ENCODE results near the gene RB1. TPM values are rescaled to one million over a fixed set of nuclear protein-coding genes. Genes with fewer than 3 reads are reported as not detected.
"Not testable (repeated sequence)": the region's sequence is repeated elsewhere in the genome, so short reads cannot be mapped to it uniquely, and the experiment has no call there.

The RB1 gene
- total and polyA plus RNA-seq, 2 donors (not counting 1 experiment from before 2014, with no cell fraction given), result 24.0 to 70.4 TPM

DNA sequence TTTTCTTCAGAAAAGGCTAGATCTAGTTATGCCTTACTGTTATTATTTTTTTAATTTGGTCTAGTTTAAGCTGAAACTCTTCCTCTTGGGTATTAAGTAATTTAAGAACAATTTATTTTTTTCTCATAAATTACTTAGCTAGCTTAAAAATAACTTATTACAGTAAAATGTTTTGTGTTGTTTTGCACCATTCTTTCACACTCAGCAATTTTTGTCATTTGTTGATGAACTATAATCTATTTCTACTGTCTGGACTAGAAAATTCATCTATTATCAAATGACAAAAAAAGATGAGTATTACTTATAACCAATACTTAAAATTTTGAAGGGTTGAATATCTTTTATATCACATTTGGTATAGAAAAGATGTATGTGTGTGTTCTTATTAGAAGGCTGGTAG lies 111.0 kb downstream of the RB1 start:
- peaks cover 18% of the 10 kb centered on the region for H3K79me2 ChIP-seq (ENCODE audit: control insufficient read depth, insufficient read depth, low read length)
- H3K4me1 ChIP-seq (ENCODE audit: control insufficient read depth in 2 of 2, insufficient read depth in 2 of 2, low read length in 2 of 2), result peaks cover 0 to 10% of the 10 kb centered on the region in 2 donors
- H3K9me3 Mint-ChIP-seq (ENCODE audit: insufficient read depth), result peaks cover 4% of the 10 kb centered on the region
- intact Hi-C loops (cut with micrococcal nuclease), result loop anchor here (5.0 kb wide), 1 partner anchor 33 kb away; no protein-coding TSS in a partner anchor
- H3K27me3 Mint-ChIP-seq, result no peaks in the 10 kb centered on the region
- H3K27ac Mint-ChIP-seq, result no peak overlapping the region
- ChIA-PET CTCF (no interaction called here), POLR2A (no interaction called here)
- H3K4me3 Mint-ChIP-seq, result no peak overlapping the region
- H3K4me1 Mint-ChIP-seq, result peaks cover 14% of the 10 kb centered on the region
- peaks cover 17% of the 10 kb centered on the region for H4K20me1 ChIP-seq (ENCODE audit: control insufficient read depth, insufficient read depth, low read length, poor library complexity, severe bottlenecking)
- DNase-seq (no peak), ATAC-seq (ENCODE audit: low read depth) (no peak)
- peaks cover 0 to 7% (median 0%) of the 10 kb centered on the region in 3 donors for H3K9me3 ChIP-seq (ENCODE audit: control extremely low read depth in 1 of 3, control insufficient read depth in 2 of 3, insufficient read depth in 1 of 3, low read length in 2 of 3)
- H2AFZ ChIP-seq (ENCODE audit: insufficient read depth, low read depth, low read length, poor library complexity, severe bottlenecking), result no peak overlapping the region
- H3K36me3 ChIP-seq (replicated peaks in 1 of 2; ENCODE audit: control extremely low read depth in 1 of 2, control insufficient read depth in 1 of 2, extremely low read depth in 1 of 2, insufficient read depth in 2 of 2, low read length in 1 of 2), result peaks cover 5 to 16% of the 10 kb centered on the region in 2 experiments
- no peak overlapping the region for H3K9ac ChIP-seq (ENCODE audit: low read length)
- H3K4me3 ChIP-seq (ENCODE audit: control extremely low read depth in 1 of 5, extremely low read depth in 1 of 5, insufficient read depth in 1 of 5, low read depth in 2 of 5, low read length in 4 of 5), result no peak overlapping the region
- H3K27ac ChIP-seq (ENCODE audit: low read length in 2 of 2), result no peak overlapping the region
- no peak overlapping the region for H3K4me2 ChIP-seq (replicated peaks; ENCODE audit: low read depth, low read length, poor library complexity, severe bottlenecking)
- no peaks in the 10 kb centered on the region for H3K27me3 ChIP-seq (replicated peaks in 1 of 4; ENCODE audit: control extremely low read depth in 1 of 4, control insufficient read depth in 3 of 4, insufficient read depth in 4 of 4, low read length in 3 of 4)
- TF ChIP-seq, protein P1, sequence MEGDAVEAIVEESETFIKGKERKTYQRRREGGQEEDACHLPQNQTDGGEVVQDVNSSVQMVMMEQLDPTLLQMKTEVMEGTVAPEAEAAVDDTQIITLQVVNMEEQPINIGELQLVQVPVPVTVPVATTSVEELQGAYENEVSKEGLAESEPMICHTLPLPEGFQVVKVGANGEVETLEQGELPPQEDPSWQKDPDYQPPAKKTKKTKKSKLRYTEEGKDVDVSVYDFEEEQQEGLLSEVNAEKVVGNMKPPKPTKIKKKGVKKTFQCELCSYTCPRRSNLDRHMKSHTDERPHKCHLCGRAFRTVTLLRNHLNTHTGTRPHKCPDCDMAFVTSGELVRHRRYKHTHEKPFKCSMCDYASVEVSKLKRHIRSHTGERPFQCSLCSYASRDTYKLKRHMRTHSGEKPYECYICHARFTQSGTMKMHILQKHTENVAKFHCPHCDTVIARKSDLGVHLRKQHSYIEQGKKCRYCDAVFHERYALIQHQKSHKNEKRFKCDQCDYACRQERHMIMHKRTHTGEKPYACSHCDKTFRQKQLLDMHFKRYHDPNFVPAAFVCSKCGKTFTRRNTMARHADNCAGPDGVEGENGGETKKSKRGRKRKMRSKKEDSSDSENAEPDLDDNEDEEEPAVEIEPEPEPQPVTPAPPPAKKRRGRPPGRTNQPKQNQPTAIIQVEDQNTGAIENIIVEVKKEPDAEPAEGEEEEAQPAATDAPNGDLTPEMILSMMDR (IDR thresholded peaks at IDR 0.05), result no peak

DNA sequence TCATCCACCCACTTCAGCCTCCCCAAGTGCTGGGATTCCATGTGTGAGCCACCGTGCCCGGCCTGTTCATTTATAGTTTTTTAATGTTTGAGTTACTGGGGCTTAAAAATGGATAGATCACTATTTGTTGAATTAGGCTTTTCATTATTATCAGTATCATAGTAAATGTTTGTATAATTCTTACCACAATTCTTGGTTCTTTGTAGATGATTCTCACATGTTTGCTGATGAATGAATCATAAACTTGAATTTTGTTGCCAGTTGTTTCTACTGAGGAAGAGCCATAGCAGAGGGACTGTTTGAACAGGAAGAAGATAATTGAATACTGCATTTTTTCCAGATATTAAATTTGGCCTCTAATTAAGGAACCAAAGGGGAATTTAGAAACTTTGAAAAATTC lies 112.0 kb downstream of the RB1 start:
- H3K36me3 ChIP-seq (replicated peaks in 1 of 2; ENCODE audit: control extremely low read depth in 1 of 2, control insufficient read depth in 1 of 2, extremely low read depth in 1 of 2, insufficient read depth in 2 of 2, low read length in 1 of 2), result peaks cover 3 to 16% of the 10 kb centered on the region in 2 experiments
- ATAC-seq (ENCODE audit: low read depth), result no peak
- TF ChIP-seq, protein P1 (IDR thresholded peaks at IDR 0.05), result no peak
- TF ChIP-seq EZH2 (IDR thresholded peaks at IDR 0.05; ENCODE audit: borderline replicate concordance, insufficient read depth, low read depth, low read length, poor library complexity, severe bottlenecking), result no peak
- intact Hi-C loops (cut with micrococcal nuclease), result no loop called here
- DNase-seq, result no peak
- no peaks in the 10 kb centered on the region for H3K27me3 ChIP-seq (replicated peaks in 1 of 4; ENCODE audit: control extremely low read depth in 1 of 4, control insufficient read depth in 3 of 4, insufficient read depth in 4 of 4, low read length in 3 of 4)
- H3K27ac Mint-ChIP-seq, result no peak overlapping the region
- POLR2A ChIA-PET, result no interaction called here
- no peak overlapping the region for H3K27ac ChIP-seq (ENCODE audit: low read length in 2 of 2)
- peaks cover 0 to 7% (median 2%) of the 10 kb centered on the region in 3 donors for H3K9me3 ChIP-seq (ENCODE audit: control extremely low read depth in 1 of 3, control insufficient read depth in 2 of 3, insufficient read depth in 1 of 3, low read length in 2 of 3)
- H3K4me2 ChIP-seq (replicated peaks; ENCODE audit: low read depth, low read length, poor library complexity, severe bottlenecking), result no peak overlapping the region
- no peaks in the 10 kb centered on the region for H3K27me3 Mint-ChIP-seq
- H3K9ac ChIP-seq (ENCODE audit: low read length), result no peak overlapping the region
- peaks cover 17% of the 10 kb centered on the region for H4K20me1 ChIP-seq (ENCODE audit: control insufficient read depth, insufficient read depth, low read length, poor library complexity, severe bottlenecking)
- H3K79me2 ChIP-seq (ENCODE audit: control insufficient read depth, insufficient read depth, low read length), result peaks cover 18% of the 10 kb centered on the region
- H3K9me3 Mint-ChIP-seq (ENCODE audit: insufficient read depth), result peaks cover 4% of the 10 kb centered on the region
- H3K4me3 ChIP-seq (ENCODE audit: control extremely low read depth in 1 of 5, extremely low read depth in 1 of 5, insufficient read depth in 1 of 5, low read depth in 2 of 5, low read length in 4 of 5), result no peak overlapping the region
- no peak overlapping the region for H2AFZ ChIP-seq (ENCODE audit: insufficient read depth, low read depth, low read length, poor library complexity, severe bottlenecking)
- peaks cover 14% of the 10 kb centered on the region for H3K4me1 Mint-ChIP-seq
- no peak overlapping the region for H3K4me3 Mint-ChIP-seq
- CTCF ChIA-PET, result no interaction called here
- no CpG with 5 or more reads among the region's 2 CpGs for WGBS (ENCODE audit: insufficient coverage)
- H3K4me1 ChIP-seq (ENCODE audit: control insufficient read depth in 2 of 2, insufficient read depth in 2 of 2, low read length in 2 of 2), result peaks cover 0 to 10% of the 10 kb centered on the region in 2 donors

DNA sequence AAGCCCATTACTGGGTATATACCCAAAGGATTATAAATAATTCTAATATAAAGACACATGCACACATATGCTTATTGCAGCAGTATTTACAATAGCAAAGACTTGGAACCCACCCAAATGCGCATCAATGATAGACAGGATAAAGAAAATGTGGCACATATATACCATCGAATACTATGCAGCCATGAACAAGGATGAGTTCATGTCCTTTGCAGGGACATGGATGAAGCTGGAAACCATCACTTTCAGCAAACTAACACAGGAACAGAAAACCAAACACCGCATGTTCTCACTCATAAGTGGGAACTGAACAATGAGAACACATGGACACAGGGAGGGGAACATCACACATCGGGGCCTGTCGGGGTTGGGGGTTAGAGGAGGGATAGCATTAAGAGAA lies 118.5 kb downstream of the RB1 start:
- H3K4me3 Mint-ChIP-seq; H3K27me3 ChIP-seq (replicated peaks in 1 of 4; ENCODE audit: control extremely low read depth in 1 of 4, control insufficient read depth in 3 of 4, insufficient read depth in 4 of 4, low read length in 3 of 4); POLR2A ChIA-PET; intact Hi-C loops (cut with micrococcal nuclease); H3K4me1 Mint-ChIP-seq; H3K4me1 ChIP-seq (ENCODE audit: control insufficient read depth in 2 of 2, insufficient read depth in 2 of 2, low read length in 2 of 2); H3K9ac ChIP-seq (ENCODE audit: low read length); CTCF ChIA-PET; H3K9me3 ChIP-seq (ENCODE audit: control extremely low read depth in 1 of 3, control insufficient read depth in 2 of 3, insufficient read depth in 1 of 3, low read length in 2 of 3); H3K27ac ChIP-seq (ENCODE audit: low read length in 2 of 2); H2AFZ ChIP-seq (ENCODE audit: insufficient read depth, low read depth, low read length, poor library complexity, severe bottlenecking); H3K9me3 Mint-ChIP-seq (ENCODE audit: insufficient read depth); H3K27ac Mint-ChIP-seq; H4K20me1 ChIP-seq (ENCODE audit: control insufficient read depth, insufficient read depth, low read length, poor library complexity, severe bottlenecking); H3K79me2 ChIP-seq (ENCODE audit: control insufficient read depth, insufficient read depth, low read length); DNase-seq; ATAC-seq (ENCODE audit: low read depth); H3K4me3 ChIP-seq (ENCODE audit: control extremely low read depth in 1 of 5, extremely low read depth in 1 of 5, insufficient read depth in 1 of 5, low read depth in 2 of 5, low read length in 4 of 5); H3K27me3 Mint-ChIP-seq; H3K4me2 ChIP-seq (replicated peaks; ENCODE audit: low read depth, low read length, poor library complexity, severe bottlenecking): not testable (repeated sequence)
- WGBS (ENCODE audit: insufficient coverage), result no CpG with 5 or more reads among the region's 5 CpGs
- H3K36me3 ChIP-seq (replicated peaks in 1 of 2; ENCODE audit: control extremely low read depth in 1 of 2, control insufficient read depth in 1 of 2, extremely low read depth in 1 of 2, insufficient read depth in 2 of 2, low read length in 1 of 2), result peaks cover 0 to 13% of the 10 kb centered on the region in 2 experiments

Measured in B cell (primary cell).